HG03039 (cell line): ENCODE data around the gene CCL18.
"Not testable (repeated sequence)": the region's sequence is repeated elsewhere in the genome, so short reads cannot be mapped to it uniquely, and the experiment has no call there.

Source experiments
- ATAC-seq: cut with Tn5 transposase; IDR thresholded peaks from one replicate; pipeline ENCODE4 v1.9.1; 2021; ENCODE audit warnings: mild to moderate bottlenecking, moderate library complexity; ENCODE audit not compliant: unreplicated experiment

CCL18 gene

DNA sequence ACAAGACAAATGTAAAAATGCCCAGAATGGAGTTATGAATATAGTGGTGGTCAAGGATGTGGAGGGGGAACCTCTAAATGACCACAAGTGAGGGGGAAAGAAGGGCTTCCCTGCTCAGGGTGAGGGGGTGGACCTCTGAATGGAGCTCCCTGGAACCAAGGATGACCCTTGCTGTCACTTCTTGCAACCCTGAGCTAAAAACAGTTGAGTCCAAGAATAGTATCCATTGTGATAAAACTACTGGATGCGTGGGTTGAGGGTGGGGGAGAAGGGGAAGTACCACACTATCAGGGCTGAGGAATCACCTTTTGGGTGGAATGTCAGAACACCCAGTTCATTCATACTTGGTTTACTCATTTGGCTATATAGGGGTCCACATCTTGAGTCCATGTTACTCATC lies 34.9 kb downstream of the CCL18 start:
- not testable (repeated sequence) for ATAC-seq

DNA sequence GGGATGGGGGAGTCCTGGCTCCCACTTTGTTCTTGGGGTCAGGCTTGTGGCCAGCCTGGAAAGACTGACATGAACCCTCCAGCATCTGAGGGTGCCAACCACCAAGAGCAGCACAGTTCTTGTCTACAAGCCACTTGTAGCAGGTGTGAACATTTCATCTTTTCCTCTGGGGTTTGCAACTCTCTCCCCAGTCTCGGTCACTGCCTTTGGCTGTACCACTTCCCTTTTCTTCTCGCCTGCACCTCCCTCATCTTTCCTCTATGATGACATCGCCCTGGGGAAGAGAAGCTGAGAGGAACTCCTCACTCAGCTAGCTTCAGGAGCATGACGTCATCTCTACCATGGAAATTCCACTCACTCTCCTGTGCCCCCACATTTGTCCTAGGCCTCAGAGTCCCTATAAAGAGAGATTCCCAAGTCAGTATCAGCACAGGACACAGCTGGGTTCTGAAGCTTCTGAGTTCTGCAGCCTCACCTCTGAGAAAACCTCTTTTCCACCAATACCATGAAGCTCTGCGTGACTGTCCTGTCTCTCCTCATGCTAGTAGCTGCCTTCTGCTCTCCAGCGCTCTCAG lies 39.4 kb downstream of the CCL18 start, which contains the start of gene CCL4:
TSS of gene CCL4 (plus strand) at position 427 of the 575 bp plus-strand sequence. CDS start at position 506, 79 bp downstream.
- peak; percentile 63 for ATAC-seq

DNA sequence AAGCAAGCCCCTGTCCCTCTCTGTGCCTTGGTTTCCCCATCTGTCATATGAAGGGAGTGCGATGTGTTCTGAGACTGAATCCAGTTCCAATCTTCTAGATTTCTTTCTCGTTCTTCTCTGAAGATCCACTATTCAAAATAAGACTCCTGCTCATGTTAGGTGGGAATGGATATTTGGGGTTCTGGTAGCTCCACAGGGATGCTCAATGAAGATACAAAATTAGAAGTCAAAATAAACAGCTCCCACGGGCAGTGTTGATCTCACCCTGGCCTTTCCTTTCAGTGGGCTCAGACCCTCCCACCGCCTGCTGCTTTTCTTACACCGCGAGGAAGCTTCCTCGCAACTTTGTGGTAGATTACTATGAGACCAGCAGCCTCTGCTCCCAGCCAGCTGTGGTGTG lies 40.2 kb downstream of the CCL18 start:
- not testable (repeated sequence) for ATAC-seq

DNA sequence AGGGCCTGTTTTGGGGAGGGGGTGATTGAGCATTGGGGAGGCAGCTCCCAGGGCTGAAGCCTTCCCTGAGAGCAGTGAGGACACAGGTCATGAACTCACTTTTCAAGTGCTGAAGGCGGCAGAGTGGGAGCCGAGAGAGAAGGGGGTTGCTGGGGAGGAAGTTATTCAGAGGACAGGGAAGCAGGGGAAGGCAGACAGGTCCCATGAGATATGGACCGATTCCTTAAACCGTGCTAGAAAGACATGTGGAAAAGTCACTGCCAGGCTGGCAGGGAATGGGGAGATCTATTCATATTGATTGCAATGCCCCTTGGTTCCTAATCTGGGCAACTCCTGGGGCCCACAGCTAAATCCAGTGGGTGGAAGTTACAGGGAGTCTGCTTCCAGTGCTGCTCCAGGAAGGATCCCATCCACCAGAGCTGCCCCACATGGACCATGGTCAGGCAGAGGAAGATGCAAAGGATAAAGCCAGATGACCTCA lies 40.7 kb downstream of the CCL18 start:
- no peak for ATAC-seq

DNA sequence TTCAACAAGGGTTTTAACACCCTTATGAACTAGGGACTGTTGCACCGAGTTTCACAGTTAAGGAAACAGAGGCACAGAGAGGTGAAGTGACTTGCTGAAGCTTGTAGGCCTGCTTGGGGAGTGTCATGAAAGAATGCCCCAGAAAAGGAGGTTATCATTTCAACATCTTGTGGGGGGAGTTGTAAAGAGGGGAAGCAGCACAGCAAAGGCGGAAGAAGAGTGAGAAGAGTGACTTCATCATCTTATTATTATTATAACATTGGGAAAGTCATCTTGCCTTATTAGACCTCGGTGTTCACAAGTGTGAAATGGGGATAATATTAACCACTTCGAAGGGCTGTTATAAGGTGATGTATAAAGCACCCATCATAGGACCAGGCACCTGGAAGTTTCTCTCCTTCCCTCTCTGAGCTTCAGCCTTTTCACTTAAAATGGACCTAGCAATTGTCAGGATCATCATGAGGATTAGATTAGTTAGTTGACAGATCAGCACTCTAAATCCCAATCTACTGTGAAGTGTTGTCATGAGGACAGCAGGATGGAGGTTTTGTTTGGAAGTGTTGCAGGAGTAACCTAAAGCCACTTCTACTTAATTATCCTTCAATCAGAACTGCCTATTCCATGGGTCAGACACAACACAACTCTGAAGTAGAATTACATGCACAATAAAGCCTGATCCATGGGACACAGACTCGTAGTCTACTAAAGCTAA lies 41.9 kb downstream of the CCL18 start:
- ATAC-seq: no peak

DNA sequence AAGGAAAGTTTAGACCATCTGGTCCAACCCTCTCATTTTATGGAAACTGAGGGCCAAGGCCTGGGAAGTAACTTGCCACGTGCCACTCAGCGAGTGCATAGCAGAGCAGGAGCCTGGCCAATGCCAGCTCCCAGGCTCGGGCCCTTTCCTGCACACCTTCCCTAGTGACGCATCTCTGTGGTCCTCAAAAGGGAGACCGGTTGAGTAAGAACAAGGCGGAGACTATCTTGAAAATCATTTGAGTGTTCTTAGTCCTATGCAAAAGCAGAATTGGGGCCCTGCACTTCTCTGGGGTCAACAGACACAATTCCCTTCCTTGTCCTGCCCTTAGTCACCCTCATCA lies 42.4 kb downstream of the CCL18 start:
- no peak for ATAC-seq

DNA sequence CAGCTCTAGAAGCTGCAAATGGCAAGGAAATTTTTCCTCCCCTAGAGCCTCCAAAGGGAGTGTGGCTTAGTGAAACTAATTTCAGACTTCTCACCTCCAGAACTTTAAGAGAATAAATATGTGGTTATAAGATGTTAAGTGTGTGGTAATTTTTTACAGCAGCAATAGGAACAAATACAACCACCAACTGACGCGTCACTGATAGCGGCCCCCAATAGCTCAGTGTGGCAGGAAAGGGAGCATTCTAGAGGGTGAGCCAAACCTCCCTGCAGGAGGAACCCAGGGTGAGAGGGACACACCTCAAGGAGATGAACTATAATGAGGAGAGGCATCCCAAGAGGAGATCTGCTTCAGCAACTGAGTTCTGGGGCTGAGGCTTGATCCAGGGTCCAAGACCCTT lies 43.6 kb downstream of the CCL18 start:
- no peak for ATAC-seq

DNA sequence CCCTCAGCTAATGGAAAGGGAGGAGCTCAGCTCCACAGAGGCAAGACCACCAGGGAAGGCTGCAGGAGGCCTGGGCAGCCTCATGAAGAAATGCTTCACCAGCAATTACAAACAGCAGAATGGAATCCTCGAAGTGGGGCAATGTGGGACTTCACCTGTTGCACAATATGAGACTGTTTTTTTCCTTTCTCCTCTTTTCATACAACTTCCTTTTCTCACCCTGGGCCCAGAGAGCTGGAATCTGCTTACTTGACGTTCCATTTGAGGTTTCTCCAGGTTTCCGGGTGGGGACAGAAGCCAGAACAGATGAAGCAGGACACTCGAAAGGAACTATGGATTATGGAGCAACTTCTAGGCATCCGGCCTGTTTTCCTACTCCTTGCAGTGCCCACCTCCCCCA lies 44.2 kb downstream of the CCL18 start:
- not testable (repeated sequence) for ATAC-seq

DNA sequence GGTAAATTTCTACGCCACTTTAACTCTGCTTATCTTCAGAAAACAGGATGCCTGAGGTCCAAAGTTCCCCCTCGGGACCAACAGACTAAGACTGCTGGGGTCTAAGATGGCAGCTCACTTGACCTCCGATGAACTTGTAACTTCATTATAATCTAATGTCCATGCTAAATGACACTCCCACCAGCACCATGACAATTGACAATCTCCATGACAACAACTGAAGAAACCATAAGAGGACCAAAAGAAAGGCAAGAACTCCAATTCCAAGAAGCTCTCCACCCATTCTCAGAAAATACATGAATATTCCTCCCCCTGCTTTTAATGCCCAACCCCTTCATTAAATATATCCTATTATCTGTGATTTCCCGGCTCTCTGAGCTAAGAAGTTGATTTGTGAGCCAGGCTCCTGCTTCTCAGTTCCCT lies 47.0 kb downstream of the CCL18 start:
- ATAC-seq: no peak

DNA sequence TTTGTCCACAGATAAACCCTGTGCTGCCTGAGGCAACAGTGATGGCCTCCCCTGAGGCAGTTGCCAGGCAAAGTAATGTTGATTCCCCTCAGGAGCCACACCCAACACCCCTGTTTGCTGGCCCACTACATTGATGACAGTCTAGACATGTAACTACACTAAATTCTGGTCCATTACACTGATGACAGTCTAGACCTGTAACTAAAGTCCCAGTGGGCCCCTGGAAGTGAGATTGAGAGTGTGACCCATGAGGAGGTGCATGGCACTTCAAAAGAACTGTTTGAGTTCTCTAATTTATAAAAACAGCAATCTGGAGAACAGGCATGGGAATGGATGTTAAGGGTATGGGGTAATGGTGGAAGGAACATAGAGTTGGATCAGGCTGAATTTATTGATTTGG lies 48.5 kb downstream of the CCL18 start:
- ATAC-seq: no peak

DNA sequence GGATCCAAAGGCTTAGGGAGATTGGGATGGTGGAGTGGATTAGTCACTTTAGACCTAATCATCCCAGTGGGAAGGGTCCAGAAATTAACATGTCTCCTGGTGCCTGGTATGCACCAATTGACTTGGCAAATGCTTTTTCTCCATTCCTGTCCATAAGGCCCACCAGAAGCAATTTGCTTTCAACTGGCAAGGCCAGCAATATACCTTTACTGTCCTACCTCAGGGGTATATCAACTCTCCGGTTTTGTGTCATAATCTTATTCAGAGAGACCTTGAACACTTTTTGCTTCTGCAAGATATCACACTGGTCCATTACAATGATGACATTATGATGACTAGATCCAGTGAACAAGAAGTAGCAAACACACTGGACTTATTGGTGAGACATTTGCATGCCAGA lies 49.1 kb downstream of the CCL18 start:
- ATAC-seq: not testable (repeated sequence)

DNA sequence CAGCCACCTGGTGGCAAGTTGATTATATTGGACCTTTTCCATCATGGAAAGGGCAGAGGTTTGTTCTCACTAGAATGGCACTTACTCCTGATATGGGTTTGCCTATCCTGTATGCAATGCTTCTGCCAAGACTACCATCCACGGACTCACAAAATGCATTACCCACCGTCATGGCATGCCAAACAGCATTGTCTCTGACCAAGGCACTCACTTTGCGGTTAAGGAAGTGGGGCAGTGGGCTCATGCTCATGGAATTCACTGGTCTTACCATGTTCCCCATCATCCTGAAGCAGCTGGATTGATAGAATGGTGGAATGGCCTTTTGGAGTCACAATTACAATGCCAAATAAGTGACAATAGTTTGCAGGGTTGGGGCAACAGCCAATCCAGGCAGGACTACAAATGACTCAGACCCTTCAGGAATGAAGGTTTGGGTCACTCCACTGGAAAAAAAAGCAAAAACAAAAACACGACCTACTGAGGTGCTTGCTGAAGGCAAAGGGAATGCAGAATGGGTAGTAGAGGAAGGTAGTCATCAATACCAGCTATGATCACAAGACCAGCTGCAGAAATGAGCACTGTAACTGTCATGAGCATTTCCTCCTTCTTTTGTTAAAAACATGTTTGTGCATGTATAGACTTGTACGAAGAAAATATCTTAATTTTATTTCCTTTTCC lies 51.0 kb downstream of the CCL18 start:
- not testable (repeated sequence) for ATAC-seq

DNA sequence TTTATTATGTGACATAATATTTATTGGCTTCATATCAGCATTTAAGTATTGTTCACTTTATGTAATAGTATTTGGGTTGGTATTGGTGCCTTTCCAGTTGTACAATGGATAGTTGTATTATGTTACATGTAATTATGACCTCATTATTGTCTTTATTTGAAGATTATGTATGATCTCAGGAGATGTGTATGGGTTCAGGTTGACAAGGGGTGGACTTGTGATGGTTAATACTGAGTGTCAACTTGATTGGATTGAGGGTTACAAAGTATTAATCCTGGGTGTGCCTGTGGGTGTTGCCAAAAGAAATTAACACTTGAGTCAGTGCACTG lies 51.5 kb downstream of the CCL18 start:
- not testable (repeated sequence) for ATAC-seq

DNA sequence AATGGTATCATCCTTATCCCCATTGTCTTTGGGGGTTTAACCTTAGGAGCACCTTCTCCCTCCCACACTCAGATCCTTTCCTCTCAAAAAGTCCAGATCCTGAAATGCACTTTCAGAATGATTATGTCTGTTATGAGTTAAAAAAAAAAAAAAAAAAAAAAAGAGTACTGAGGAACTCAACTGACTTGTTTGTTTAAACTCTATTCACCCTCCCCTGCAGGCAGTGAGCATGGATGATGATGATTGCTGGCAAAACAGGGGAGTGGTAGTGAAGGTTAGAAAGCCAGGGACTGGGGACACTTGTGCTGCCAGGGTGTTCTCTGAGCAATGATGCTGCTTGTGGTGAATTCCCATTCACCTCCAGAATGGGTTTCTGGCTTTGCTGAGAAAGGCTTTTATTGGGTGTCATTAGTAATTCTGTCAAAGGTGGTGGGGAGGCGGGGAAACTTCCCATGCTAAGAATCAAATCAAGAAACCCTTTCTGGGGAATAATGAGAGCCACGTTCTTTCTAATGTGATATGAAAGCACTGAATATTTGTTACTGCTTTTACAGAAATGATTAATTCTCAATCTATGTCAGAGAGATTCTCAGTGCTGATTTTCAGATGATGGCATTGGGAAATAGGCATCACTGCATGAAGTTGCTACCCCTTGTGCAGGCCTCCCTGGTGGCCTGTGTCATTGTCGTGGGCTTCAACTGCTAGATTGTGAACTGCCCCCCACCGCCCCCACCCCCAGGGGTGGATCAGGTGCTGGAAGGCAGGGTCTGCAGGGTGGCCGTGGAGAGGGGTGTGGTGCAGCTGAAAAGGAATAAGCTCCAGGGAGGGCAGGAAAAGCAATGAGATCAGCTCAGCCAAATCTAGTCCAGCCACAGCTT lies 53.7 kb downstream of the CCL18 start:
- no peak for ATAC-seq

DNA sequence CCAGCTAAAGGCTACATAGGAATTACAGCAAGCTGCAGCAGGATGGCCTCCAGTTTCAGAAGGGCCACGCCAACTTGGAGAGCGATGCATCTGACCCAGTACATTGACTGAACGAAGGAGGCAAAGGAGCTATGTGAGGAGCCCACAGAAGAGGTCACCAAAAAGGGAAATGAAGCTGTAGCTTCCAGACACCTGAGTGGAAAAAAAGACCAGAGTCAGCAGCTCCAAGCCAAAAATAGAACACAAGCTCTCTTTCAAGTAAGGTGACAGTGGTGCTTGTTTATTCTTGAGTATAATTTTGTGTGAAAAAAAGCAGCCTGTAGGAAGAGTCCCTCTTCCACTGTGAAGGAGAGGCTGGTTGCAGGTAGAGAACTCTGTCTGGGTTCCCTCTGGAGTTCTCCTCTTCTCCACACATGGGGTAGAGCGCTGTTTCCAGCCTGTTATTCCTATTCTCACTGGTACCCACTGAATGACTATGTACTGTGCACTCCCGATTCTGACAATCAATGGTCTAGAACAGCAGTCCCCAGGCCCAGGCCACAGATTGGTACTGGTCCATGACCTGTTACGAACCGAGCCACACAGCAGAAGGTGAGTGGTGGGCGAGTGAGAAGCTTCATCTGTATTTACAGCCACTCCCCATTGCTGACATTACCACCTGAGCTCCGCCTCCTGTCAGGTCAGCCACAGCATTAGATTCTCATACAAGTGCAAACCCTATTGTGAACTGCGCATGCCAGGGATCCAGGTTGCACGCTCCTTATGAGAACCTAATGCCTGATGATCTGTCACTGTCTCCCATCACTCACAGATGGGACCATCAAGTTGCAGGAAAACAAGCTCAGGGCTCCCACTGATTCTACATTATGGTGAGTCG lies 54.6 kb downstream of the CCL18 start:
- no peak for ATAC-seq

DNA sequence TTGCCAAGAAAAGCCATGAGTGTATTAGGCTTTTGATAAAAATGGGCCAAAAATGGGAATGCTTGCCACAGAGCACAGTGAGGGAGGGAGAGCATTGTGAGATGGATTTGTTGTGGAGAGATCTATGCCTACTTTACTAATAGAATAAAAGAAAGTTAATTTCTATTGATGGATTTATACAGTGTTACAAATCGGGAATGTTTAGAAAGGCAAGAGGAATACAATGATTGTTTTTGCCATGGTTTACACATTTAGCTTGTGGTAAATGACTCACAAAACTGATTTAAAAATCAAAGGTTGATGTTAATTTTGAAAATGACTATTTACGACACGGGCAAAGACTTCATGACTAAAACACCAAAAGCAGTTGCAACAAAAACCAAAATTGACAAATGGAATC lies 56.1 kb downstream of the CCL18 start:
- ATAC-seq: no peak

DNA sequence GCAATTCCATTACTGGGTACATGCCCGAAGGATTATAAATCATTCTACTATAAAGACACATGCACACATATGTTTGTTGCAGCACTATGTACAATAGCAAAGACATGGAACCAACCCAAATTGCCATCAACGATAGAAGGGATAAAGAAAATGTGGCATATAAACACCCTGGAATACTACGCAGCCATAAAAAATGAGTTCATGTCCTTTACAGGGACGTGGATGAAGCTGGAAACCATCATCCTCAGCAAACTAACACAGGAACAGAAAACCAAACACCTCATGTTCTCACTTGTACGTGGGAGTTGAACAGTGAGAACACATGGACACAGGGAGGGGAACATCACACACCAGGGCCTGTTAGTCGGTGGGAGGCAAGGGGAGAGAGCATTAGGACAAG lies 57.0 kb downstream of the CCL18 start:
- ATAC-seq: not testable (repeated sequence)
